Mesenchymal stem cell (in vitro differentiated cells and primary cell): ENCODE data around the gene RIPK4. TPM values are rescaled to one million over a fixed set of nuclear protein-coding genes. Genes with fewer than 3 reads are reported as not detected.
"Not testable (repeated sequence)": the region's sequence is repeated elsewhere in the genome, so short reads cannot be mapped to it uniquely, and the experiment has no call there.

Experiments used
- DNase-seq: peaks from one replicate; pipeline ENCODE4 v3.0.0-alpha.2; 2013
- H2AFZ ChIP-seq: one replicate; pipeline ENCODE4 v1.6.1; 2013; ENCODE audit warnings: low read depth, mild to moderate bottlenecking, control low read depth, inconsistent platforms, low read length, moderate library complexity
- H2AK5ac ChIP-seq: 2 replicates; pipeline ENCODE4 v1.6.1; 2013; ENCODE audit warnings: low read length, moderate library complexity, mild to moderate bottlenecking, inconsistent platforms; ENCODE audit not compliant: severe bottlenecking
- H2BK120ac ChIP-seq: one replicate; pipeline ENCODE4 v1.6.1; 2013; ENCODE audit warnings: low read depth, mild to moderate bottlenecking, inconsistent platforms, low read length, moderate library complexity
- H2BK12ac ChIP-seq, 2 experiments: one replicate each; pipeline ENCODE4 v1.6.1; 2013; ENCODE audit warnings: inconsistent platforms in 2 of 2, low read length in 2 of 2, mild to moderate bottlenecking in 2 of 2, moderate library complexity in 2 of 2, control low read depth in 1 of 2
- H2BK15ac ChIP-seq: one replicate; pipeline ENCODE4 v1.6.1; 2013; ENCODE audit warnings: mild to moderate bottlenecking, low read depth, inconsistent platforms; ENCODE audit not compliant: poor library complexity, severe bottlenecking
- H2BK5ac ChIP-seq: 2 replicates; pipeline ENCODE4 v1.6.1; 2013; ENCODE audit warnings: low read depth, mild to moderate bottlenecking, low read length, control low read depth, inconsistent platforms; ENCODE audit not compliant: poor library complexity, severe bottlenecking
- H3K14ac ChIP-seq, 2 experiments: one replicate each; pipeline ENCODE4 v1.6.1; 2013; ENCODE audit warnings: inconsistent platforms in 2 of 2, low read length in 2 of 2, control low read depth in 1 of 2, mild to moderate bottlenecking in 1 of 2, moderate library complexity in 1 of 2
- H3K18ac ChIP-seq, 2 experiments: one replicate each; pipeline ENCODE4 v1.6.1; 2013; ENCODE audit warnings: inconsistent platforms in 2 of 2, low read length in 2 of 2, control low read depth in 1 of 2, low read depth in 1 of 2, mild to moderate bottlenecking in 1 of 2
- H3K23ac ChIP-seq, 2 experiments: one replicate each; pipeline ENCODE4 v1.6.1; 2013; ENCODE audit warnings: inconsistent platforms in 2 of 2, low read length in 2 of 2, mild to moderate bottlenecking in 2 of 2, moderate library complexity in 2 of 2, control low read depth in 1 of 2
- H3K27ac ChIP-seq: 2 replicates; pipeline ENCODE4 v1.5.1; 2013; ENCODE audit warnings: mild to moderate bottlenecking, moderate library complexity, low read length, control low read depth, inconsistent platforms; ENCODE audit not compliant: poor library complexity, severe bottlenecking
- H3K27me3 ChIP-seq, 2 experiments: 2 replicates each; pipeline versions ENCODE4 v1.6.1 to v1.7.0; 2013; ENCODE audit warnings: low read length in 2 of 2, mild to moderate bottlenecking in 2 of 2, moderate library complexity in 2 of 2, control low read depth in 1 of 2, inconsistent platforms in 1 of 2; ENCODE audit not compliant: control insufficient read depth in 1 of 2, insufficient read depth in 1 of 2
- H3K36me3 ChIP-seq, 2 experiments: 2 replicates each; pipeline versions ENCODE4 v1.6.1 to v1.7.0; 2013; ENCODE audit warnings: low read length in 2 of 2, control low read depth in 1 of 2, inconsistent platforms in 1 of 2, low read depth in 1 of 2, mild to moderate bottlenecking in 1 of 2; ENCODE audit not compliant: insufficient read depth in 2 of 2, control insufficient read depth in 1 of 2
- H3K4ac ChIP-seq, 2 experiments: one replicate each; pipeline ENCODE4 v1.6.1; 2013; ENCODE audit warnings: inconsistent platforms in 2 of 2, low read length in 2 of 2, mild to moderate bottlenecking in 2 of 2, moderate library complexity in 2 of 2, control low read depth in 1 of 2, low read depth in 1 of 2
- H3K4me1 ChIP-seq: 2 replicates; pipeline ENCODE4 v1.6.1; 2013; ENCODE audit warnings: low read depth, low read length, control low read depth; ENCODE audit not compliant: control insufficient read depth, insufficient read depth
- H3K4me2 ChIP-seq: 2 replicates; pipeline ENCODE4 v1.6.1; 2013; ENCODE audit warnings: low read length, mild to moderate bottlenecking, inconsistent platforms; ENCODE audit not compliant: poor library complexity, severe bottlenecking
- H3K4me3 ChIP-seq, 2 experiments: 2 replicates each; pipeline versions ENCODE4 v1.5.1 to v1.7.0; 2013; ENCODE audit warnings: low read length in 2 of 2, mild to moderate bottlenecking in 2 of 2, control low read depth in 1 of 2, low read depth in 1 of 2; ENCODE audit not compliant: insufficient read depth in 1 of 2
- H3K79me1 ChIP-seq: replicated peaks from 2 replicates; pipeline ENCODE4 v1.6.1; 2013; ENCODE audit warnings: mild to moderate bottlenecking, control low read depth, low read length, inconsistent platforms; ENCODE audit not compliant: poor library complexity, severe bottlenecking
- H3K9ac ChIP-seq: 2 replicates; pipeline ENCODE4 v1.7.0; 2013; ENCODE audit warnings: mild to moderate bottlenecking, low read length, moderate library complexity
- H3K9me3 ChIP-seq: 2 replicates; pipeline ENCODE4 v1.7.0; 2013; ENCODE audit warnings: mild to moderate bottlenecking, low read length; ENCODE audit not compliant: control insufficient read depth
- H4K8ac ChIP-seq: one replicate; pipeline ENCODE4 v1.6.1; 2013; ENCODE audit warnings: inconsistent platforms, mild to moderate bottlenecking, low read length, moderate library complexity
- H4K91ac ChIP-seq: one replicate; pipeline ENCODE4 v1.6.1; 2013; ENCODE audit warnings: mild to moderate bottlenecking, low read length, inconsistent platforms
- WGBS: methylation state at CpG from one replicate; pipeline ENCODE4 v1.1.7; 2013; ENCODE audit warnings: mixed read lengths; 5-methylcytosine and 5-hydroxymethylcytosine counted together
- small RNA-seq: library from polyadenylated mRNA; stranded (forward); fragments of <200 nt; extraction: miRNeasy Mini kit (QIAGEN cat#:217004); gene quantifications from one replicate; pipeline ENCODE3, GENCODE V24; 2013; ENCODE audit warnings: low read depth

RIPK4 gene

DNA sequence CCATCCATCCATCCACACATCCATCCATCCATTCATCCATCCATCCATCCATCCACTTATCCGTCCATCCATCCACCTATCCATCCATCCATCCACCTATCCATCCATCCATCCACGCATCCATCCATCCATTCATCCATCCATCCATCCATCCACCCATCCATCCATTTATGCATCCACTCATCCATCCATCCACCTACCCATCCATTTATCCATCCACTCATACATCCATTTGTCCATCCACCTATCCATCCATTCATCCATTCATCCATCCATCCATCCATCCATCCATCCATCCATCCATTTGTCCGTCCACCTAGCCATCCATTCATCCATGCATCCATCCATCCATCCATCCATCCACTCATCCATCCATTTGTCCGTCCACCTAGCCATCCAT is 72.8 kb downstream of the RIPK4 start:
- not testable (repeated sequence) for H3K79me1 ChIP-seq, H3K18ac ChIP-seq, DNase-seq, H3K23ac ChIP-seq, H3K4me3 ChIP-seq, H2BK12ac ChIP-seq, H3K9me3 ChIP-seq, H3K4me2 ChIP-seq, H3K9ac ChIP-seq, H2BK5ac ChIP-seq, H3K36me3 ChIP-seq, H3K4ac ChIP-seq, H4K8ac ChIP-seq, H3K14ac ChIP-seq, H2BK15ac ChIP-seq, H2BK120ac ChIP-seq, H2AK5ac ChIP-seq, H3K4me1 ChIP-seq, H4K91ac ChIP-seq, H3K27ac ChIP-seq, H2AFZ ChIP-seq
- WGBS = 64% methylated on average over 4 of the region's 4 CpGs
- peaks cover 24 to 63% of the 10 kb centered on the region in 2 experiments for H3K27me3 ChIP-seq

DNA sequence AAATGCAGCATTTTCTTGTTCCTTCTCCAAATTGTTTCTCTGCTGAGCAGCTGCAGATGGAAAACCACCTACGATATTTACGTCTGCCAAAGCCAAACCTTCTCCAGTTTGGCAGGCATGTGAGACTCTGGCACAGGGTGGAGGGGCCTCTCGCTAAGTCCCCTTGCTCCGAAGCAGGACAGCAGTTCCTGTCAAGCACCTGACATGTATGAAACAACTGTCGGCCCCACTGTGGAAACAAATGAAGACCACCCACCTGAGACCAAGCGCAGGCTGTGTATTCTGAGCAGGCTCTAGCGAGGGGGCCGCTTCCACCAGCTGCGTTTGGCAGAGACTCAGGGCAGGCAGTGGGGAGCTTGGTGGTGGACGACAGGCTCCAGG is 74.7 kb downstream of the RIPK4 start:
- no peaks in the 10 kb centered on the region for H3K79me1 ChIP-seq
- no peak overlapping the region for H2BK120ac ChIP-seq
- H3K23ac ChIP-seq = no peak overlapping the region
- peaks cover 4% of the 10 kb centered on the region for H3K9me3 ChIP-seq
- no peak overlapping the region for H2BK12ac ChIP-seq
- no peak overlapping the region for H3K4me2 ChIP-seq
- H3K4me1 ChIP-seq = no peaks in the 10 kb centered on the region
- no peak overlapping the region for H4K8ac ChIP-seq
- no peak overlapping the region for H3K18ac ChIP-seq
- H3K27me3 ChIP-seq = peaks cover 24 to 57% of the 10 kb centered on the region in 2 experiments
- no peak overlapping the region for H3K27ac ChIP-seq
- 88% methylated on average over 10 of the region's 10 CpGs for WGBS
- no peaks in the 10 kb centered on the region for H3K36me3 ChIP-seq
- no peak overlapping the region for H3K14ac ChIP-seq
- H2BK5ac ChIP-seq = no peak overlapping the region
- no peak overlapping the region for H3K4me3 ChIP-seq
- H2BK15ac ChIP-seq = no peak overlapping the region
- no peak overlapping the region for H4K91ac ChIP-seq
- no peak overlapping the region for H3K4ac ChIP-seq
- no peak overlapping the region for H2AFZ ChIP-seq
- H3K9ac ChIP-seq = no peak overlapping the region
- H2AK5ac ChIP-seq = no peak overlapping the region
- DNase-seq = no peak

DNA sequence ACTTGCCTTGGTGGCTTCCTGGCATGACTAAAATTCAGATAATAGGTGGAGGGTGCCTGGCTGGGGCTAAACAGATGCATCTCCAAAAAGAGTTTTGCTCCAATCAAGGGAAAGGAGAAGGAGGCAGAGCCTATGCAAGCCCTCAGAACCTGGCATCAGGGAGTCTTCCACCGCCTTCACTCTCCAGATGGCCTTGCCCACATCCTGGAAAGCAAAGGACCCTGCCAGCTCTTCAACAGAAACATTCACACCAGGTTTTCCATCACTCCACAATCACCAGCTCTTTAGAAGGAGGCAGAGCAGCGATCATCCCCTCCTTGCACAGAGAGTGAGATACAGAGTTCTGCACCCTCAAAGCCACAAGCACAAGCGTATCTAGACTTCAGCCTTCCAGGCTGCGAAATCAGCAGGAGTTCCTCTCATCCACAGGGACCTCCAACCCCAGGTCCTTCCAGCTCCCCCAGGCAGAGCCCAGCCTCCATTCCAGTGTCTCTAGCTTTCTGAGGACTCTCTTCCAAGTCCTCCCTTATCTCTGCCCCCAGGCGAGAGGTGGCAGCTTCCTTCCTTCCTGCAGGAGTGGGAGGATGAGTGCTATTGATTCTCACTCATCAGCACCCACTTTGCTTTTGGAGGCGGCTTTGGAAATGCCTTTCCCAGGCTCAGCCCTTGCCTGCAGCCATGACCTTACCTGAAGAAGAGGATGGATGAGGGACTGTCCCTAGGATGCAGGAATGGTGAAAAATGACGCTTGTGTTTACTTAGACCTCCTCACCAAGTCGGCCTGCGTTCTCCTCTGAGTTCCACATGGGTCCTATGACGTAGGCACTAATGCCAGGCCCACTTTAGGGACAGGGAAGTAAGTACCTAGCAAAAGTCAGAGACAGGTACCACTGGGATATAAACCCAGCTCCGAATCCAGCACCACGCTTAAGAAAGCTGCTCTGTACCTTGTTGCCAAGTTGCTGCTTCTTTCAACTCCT is 75.4 kb downstream of the RIPK4 start:
- H3K36me3 ChIP-seq = no peaks in the 10 kb centered on the region
- no peak overlapping the region for H2BK15ac ChIP-seq
- H2AK5ac ChIP-seq = no peak overlapping the region
- peaks cover 23 to 58% of the 10 kb centered on the region in 2 experiments for H3K27me3 ChIP-seq
- no peak overlapping the region for H3K4me2 ChIP-seq
- H3K9me3 ChIP-seq = peaks cover 4% of the 10 kb centered on the region
- H3K14ac ChIP-seq = no peak overlapping the region
- no peak overlapping the region for H3K27ac ChIP-seq
- no peak overlapping the region for H3K4me3 ChIP-seq
- H2AFZ ChIP-seq = no peak overlapping the region
- H2BK12ac ChIP-seq = no peak overlapping the region
- H4K8ac ChIP-seq = no peak overlapping the region
- H3K4me1 ChIP-seq = no peaks in the 10 kb centered on the region
- no peak for DNase-seq
- H3K79me1 ChIP-seq = no peaks in the 10 kb centered on the region
- WGBS = 72% methylated on average over 11 of the region's 12 CpGs
- H3K18ac ChIP-seq = no peak overlapping the region
- H3K9ac ChIP-seq = no peak overlapping the region
- H3K4ac ChIP-seq = no peak overlapping the region
- H2BK120ac ChIP-seq = no peak overlapping the region
- H3K23ac ChIP-seq = no peak overlapping the region
- H4K91ac ChIP-seq = no peak overlapping the region
- no peak overlapping the region for H2BK5ac ChIP-seq

Small RNA genes within 50 kb of the gene (small RNA-seq; reads per million reads assigned to genes)
- gene MIR6814 = not detected
